HG02759 (cell line): ENCODE data around the gene LYSMD1.
A peak's percentile ranks its signal among the peaks of the same experiment; 100 is the strongest.

Experiments
- ATAC-seq: cut with Tn5 transposase; IDR thresholded peaks from one replicate; pipeline ENCODE4 v1.9.1; 2021; ENCODE audit warnings: mild to moderate bottlenecking, moderate library complexity; ENCODE audit not compliant: unreplicated experiment

Gene LYSMD1

GRCh38 chr1:151142411-151143056, 23.2 kb downstream of the LYSMD1 start:
- no peak for ATAC-seq

GRCh38 chr1:151137789-151138188, 27.9 kb downstream of the LYSMD1 start:
- no peak for ATAC-seq

DNA sequence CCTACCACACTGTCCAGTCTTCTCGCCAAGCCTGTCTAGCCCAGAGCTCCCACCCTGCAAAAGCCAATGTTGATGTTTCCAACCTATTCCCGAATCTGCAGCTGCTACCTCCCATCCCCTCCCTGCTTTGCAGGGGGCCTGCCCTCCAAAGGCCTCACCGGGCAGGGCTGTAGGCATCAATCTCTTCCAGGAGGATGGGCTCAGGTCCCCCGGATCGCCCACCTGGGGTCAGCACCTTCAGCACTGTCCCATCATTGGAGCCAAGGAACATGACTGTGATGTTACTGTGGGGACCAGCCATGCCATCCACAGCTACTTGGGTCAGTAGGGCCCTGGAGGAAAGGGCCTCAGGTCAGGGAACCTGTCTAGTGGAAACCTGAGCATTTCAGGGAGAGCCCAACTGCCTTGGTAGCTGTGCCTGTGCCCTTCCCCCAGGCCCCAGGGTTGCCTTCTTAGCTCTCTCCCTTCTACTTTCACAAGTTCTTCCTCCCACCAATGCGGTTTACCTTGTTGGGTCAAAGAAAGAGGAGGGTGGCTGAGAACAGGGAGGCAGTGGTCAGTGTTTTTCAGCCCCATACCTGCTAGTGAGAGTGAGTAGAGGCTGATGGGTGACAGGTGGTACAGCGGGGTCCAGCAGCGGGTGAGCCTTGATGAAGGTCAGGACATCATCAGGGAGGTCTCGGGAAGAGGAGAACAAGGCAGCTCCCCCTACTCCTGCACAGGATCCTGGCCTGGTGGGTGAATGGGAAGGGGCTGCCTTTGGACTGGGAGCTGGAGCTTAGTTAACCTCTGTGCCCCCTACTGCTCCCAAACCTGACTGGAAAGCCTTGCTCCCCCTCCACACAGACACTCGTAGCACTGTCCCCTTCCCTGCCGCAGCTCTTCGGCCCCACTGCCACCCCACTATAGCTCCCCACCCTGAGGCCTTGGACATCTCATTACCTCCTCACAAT, 30.0 kb downstream of the LYSMD1 start:
- ATAC-seq = no peak

- no peak for ATAC-seq
Measured at GRCh38 chr1:151134991-151135390, 30.7 kb downstream of the LYSMD1 start.

DNA sequence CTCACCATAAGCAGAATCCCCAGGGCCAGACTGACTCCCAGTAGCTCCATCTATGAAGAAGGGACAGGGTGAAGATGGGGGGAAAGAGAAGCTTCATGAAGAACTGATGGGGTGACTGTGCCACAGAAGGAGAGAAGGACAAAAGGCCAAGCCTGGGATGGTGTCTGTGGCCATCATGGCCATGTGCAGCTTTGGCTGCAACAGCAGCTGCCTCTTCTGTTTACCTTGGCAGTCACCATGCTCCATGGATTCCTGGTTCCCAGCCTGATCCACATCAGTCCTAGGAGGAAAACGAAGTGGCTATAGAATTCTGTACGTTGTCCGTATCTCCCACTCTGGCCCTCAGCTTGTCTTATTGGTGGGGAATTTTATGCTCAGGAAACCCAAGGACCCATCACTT, 31.3 kb downstream of the LYSMD1 start:
- ATAC-seq = no peak

- ATAC-seq = no peak
Measured at GRCh38 chr1:151133018-151133806, 32.5 kb downstream of the LYSMD1 start.

DNA sequence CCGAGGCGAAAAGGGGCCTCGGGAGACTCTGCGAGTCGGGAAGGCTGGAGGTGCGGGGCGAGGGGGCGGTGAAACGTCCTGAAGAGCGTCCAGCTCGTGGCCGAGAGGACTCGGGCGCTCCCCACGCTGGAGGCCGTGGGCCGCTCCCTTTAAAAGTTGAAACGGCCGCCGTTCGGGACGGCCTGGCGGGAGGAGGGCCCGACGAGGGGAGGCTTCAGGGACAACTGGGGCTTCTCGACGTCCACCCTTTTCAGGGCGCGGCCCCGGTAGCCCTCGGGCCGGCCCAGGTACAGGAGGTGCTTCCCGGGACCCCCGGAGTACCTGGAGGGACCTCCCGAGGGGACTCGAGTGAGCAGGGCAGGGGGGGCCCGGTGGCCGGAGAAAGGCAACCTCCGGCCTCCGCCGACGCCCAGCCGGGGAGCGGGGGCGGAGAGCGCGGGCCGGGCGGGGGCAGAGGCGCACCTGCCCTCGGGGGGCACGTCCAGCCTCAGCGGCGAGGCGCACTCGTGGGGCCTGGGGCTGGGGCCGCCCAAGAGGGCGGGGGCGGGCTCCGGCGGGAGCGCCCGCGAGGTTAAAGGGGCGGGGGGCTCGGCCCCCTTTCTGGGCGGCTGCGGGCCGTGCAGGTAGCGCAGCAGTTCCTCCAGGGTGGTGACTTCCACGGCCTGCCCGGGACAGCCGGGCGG, 33.2 kb downstream of the LYSMD1 start:
- no peak for ATAC-seq

DNA sequence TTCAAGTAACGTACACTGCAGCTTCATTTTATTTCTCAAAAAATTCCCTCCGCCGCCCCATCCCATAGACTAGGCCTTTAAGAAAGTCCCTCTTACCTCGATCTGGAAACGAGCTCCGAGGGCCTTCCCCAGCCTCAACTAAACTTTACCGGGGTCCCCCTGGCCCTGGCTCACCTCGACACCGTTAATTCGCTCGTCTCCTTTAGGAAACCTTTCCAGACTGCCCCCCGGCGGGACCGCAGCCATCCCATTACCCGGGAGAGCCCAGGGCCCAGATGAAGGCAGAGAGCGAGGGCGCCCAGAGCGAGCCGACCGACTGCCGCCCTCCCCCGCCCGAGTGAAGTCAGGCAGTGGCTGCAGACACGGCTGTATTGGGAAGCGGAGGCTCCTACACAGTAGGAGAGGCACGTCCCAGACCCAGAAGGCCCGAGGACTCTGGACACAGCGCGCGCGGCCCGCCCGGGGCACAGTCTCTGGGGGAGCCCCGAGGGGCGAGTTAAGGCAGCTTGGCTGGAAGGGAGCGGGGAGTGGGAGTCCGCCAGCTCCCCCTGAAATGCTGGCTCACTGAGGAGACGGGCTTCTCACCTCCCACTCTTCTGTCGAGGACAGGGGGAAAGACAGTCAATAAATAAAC, 33.9 kb downstream of the LYSMD1 start:
- no peak for ATAC-seq

DNA sequence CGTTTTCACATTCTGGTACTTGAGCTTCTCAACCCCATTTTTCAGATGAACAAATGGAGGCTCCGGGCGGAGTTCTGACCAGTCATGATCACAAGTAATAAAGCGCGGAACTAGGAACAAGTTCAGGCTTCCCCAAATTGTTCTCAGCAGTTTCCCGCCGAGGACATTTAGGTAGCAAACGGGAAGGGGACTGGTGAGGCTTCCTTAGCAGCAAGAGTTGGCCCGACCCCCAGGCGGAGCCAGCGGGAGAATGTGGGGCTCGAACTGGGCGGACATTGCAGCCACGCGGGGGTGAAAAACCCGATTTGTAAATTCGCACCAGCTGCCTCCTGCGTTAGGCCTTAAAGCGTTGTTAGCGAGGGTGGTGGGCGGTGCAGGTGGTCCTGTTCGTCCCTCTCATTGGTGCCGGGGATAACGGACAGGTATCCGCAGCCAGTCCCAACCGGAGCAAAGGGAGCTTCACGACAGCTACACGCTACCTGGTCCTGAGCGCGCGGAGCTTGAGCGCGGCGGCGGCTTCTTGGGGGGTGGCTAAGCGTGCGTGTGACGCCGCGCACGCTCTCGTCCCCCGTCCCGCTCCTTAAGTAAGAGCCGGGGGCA, 34.6 kb downstream of the LYSMD1 start:
- ATAC-seq = peak; percentile 93

DNA sequence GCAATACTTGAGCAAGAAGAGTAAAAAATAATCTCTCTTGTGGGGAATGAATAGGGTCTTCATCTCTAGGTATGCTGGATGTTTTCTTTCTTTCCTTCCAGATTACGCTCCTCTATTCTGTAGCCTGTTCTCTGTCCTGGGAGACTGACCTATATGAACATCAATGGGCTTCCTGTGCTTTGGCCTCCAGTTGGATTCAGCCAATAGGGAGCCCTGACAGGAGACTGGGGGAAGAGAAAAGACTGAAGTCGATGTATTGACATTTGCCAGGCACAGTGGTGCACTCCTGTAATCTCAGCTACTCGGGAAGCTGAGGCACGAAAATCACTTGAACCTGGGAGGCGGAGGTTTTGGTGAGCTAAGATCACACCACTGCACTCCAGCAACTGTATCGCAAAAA, 36.9 kb downstream of the LYSMD1 start:
- no peak for ATAC-seq

GRCh38 chr1:151124763-151125403, 40.8 kb downstream of the LYSMD1 start:
- ATAC-seq = no peak

GRCh38 chr1:151113877-151114276, 51.8 kb downstream of the LYSMD1 start:
- no peak for ATAC-seq
